Umbilical cord (tissue), 2 donors: ENCODE data around the gene FBLL1. TPM values are rescaled to one million over a fixed set of nuclear protein-coding genes. Genes with fewer than 3 reads are reported as not detected.
"Not testable (repeated sequence)": the region's sequence is repeated elsewhere in the genome, so short reads cannot be mapped to it uniquely, and the experiment has no call there.

Source experiments
- DNase-seq: peaks from one replicate; pipeline ENCODE4 v3.0.0-alpha.2; 2015; ENCODE audit warnings: low spot score
- total RNA-seq: library from RNA; depleted of rRNA; stranded (reverse); fragments of >200 nt; gene quantifications from one replicate; pipeline ENCODE4 v1.2.3, GENCODE V29; 2014; ENCODE audit warnings: low replicate concordance; ENCODE audit not compliant: insufficient read depth

Gene FBLL1
- total RNA-seq, 1 donor from 2014 or later: 1.9 TPM

- DNase-seq: peak; percentile 37
Measured at GRCh38 chr5:168552146-168552545, 23.0 kb downstream of the FBLL1 start.

- no peak for DNase-seq
Measured at GRCh38 chr5:168553377-168554130, 24.4 kb downstream of the FBLL1 start.

GRCh38 chr5:168557389-168557788 is 28.3 kb downstream of the FBLL1 start:
- no peak for DNase-seq

DNA sequence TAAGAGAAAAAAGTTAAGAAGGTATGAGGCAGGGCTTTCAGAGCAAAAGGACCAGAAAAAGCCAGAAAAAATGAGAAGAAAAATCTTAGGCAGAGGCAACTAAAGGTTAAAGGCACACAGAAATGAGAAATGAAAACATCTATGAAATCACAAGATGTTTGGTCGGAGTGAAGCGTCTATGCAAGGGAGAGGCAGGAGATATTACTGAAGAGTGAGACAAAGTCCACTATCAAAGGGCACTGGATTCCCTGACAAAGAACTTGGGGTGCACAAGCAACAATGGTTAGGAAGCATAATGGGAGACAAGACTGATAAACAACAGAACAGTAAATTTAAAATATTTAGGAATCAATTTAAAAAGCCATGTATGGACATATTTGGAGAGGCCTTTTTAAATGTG is 33.2 kb downstream of the FBLL1 start:
- no peak for DNase-seq

DNA sequence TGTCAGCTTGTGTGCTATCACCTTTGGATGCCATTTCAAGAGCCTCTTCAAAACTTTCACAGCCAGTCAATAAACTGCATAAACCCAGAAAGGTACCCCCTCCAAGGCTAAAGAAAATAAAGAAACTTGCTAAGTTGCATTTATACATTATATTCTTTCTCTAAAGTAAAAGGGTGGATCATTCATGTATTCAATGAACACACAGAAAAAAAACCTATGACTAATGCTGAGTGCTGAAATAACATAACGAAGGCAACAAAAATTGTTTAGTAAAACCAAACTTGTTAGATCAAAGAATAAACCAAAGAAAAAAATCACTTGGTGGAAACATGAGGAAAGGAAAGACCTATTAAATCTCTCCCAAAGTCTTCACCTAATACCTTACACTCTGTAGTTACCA is 34.9 kb downstream of the FBLL1 start:
- DNase-seq: no peak

- no peak for DNase-seq
Measured at GRCh38 chr5:168568738-168569137, 39.6 kb downstream of the FBLL1 start.

- DNase-seq: no peak
Measured at GRCh38 chr5:168570490-168571328, 41.6 kb downstream of the FBLL1 start.

- not testable (repeated sequence) for DNase-seq
Measured at GRCh38 chr5:168573663-168574062, 44.6 kb downstream of the FBLL1 start.

DNA sequence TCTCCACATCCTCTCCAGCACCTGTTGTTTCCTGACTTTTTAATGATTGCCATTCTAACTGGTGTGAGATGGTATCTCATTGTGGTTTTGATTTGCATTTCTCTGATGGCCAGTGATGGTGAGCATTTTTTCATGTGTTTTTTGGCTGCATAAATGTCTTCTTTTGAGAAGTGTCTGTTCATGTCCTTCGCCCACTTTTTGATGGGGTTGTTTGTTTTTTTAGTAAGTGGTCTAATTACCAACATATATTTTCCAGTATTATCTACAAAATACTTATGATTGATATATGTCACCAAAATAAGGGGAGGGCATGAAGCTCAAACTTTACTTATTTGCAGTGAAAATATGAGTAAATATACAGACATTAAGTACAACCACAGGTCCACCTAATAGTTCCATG is 45.1 kb downstream of the FBLL1 start:
- DNase-seq: not testable (repeated sequence)

DNA sequence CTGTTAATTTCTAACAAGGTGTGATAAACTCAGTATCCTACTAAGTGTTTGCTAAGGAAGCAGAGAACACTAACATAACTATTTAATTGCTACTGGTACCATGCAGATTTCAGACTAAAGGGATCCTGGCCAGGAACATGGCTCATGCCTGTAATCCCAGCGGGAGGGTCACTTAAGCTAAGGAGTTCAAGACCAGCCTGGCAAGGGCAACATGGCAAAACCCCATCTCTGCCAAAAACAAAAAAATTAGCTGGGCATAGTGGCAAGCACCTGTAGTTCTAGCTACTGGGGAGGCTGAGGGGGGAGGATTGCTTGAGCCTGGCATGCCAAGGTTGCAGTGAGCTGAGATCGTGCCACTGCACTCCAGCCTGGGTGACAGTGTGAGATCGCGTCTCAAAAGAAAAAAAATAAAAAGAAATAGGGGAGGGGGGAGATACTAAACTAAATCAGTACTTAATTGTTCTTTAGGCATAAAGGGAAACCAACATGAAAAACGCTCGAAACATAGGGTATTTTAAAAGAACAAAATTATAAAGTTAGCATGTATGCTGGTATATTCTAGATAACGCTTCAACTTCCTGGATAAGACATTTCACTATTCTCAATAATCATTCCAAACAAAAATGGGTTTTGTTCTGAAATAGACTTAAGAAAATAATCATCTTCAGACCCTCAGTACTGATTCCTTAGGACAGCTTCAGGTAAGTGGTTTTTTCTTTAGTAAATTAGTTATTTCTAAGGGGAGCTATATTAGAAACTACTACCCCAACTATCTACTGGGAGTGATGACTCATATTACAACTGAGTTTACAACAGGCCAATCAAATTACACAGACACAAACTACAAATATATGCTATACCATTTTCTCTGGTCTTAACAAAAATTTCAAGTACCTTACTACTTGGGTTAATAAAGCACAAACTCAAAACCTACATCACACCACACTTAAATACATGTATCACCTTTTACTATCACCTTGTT is 46.6 kb downstream of the FBLL1 start:
- no peak for DNase-seq

GRCh38 chr5:168578006-168578405 is 48.9 kb downstream of the FBLL1 start:
- DNase-seq: peak; percentile 9

DNA sequence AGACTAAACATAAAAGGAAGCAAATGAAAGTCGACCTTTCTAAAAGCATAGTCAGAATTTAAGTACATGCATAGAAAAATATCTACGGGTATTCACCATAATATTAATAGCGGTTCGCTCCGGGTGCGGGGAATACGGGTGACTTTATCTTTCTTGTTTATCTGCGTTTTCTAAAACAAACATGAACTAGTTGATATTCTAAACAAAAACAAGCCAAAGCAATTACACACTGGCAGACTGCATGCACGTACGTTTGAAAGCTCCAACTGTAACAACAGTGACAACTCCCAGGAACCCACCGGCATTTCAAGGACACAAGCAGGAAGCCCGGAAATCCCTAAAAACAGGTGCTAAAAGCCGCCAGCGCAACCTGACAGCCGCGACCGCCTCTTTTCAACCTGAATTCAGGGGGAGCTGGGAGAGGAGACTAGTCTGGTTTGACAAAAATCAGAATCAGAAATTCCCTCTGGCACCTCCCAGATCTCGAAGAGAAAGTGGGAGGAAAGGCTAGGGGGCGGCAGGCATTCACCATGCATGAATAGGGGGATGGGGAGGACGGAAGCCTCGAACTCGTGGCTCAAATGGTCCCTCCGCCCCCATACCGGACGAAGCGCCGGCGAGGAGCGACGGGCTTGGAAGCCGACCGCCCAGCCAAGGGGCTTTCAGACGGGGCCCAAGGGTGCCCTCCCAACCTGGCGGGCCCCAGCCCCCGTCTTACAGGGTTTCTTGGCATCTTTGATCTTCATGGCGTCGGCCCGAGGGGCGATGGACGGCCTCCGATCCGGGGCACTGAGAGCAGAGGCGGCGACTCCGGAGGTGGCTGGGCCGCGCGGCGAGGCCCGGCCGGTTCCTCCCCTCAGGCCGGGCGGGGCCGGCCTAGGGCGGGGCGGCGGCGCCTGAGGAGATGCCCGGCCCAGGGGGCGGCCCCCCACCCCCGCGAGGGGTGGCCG is 49.7 kb downstream of the FBLL1 start, which contains the start of gene PANK3:
PANK3 (minus strand) TSS at position 831 of the 950 bp plus-strand sequence; CDS start at position 746, 85 bp downstream.
- no peak for DNase-seq

DNA sequence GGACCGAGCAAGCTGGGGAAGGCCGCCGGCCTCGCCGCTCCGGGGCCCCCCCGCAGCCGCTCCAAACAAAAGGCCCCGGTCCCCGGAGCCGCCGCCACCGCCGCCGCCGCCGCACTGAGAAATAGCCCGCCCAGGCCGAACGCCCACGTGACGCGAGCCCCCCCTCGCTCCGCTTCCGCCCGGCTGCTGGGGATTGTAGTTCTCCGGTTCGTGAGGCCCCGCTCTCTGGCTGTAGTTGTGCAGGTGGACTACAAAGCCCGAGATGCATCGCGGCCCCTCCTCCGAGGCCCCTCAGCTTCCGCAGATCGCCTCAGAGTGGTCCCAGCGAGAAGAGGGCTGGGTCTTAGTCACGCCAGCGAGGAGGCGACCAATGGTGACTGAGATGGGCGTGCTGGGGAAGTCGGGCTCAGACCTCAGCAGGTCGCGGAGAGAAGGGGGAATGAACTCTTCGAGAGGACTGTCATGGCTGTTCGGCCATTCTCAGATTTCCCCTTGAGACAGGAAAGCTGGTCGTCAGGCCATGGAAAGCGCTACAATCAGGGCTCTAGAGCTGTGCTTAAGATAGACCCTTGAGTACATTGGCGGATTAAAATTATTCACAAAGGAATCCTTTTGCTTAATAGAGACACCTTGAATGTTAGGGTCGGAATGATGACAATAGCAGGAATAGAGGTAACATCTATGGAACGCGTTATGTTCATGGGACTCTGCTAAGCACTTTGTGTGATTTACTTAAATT is 50.6 kb downstream of the FBLL1 start:
- peak; percentile 100 for DNase-seq

DNA sequence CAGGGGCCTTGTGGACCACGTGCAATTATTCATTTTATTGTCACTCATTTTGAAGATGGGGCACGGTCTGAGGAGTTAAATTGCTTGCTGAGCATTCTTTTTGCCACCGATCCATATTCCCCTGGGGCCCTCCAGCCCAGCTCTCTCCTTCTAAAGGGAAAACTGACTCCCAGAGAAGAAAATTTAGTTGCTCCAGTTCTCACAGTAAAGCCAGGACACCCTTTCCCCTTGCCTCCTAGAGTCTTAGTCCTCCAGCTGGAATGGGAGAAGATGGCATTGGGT is 51.1 kb downstream of the FBLL1 start:
- no peak for DNase-seq

Other genes with a start within 250 kb of the FBLL1 start
- 1.2 TPM for gene WWC1, start 237.7 kb upstream of the FBLL1 start, total RNA-seq
- gene RARS1, start 42.8 kb upstream of the FBLL1 start, total RNA-seq: 262 TPM
- 75.1 TPM for gene PANK3, start 50.1 kb downstream of the FBLL1 start, total RNA-seq